HepG2 (cell line): Measurements from ENCODE around the gene C3orf22.

Source experiments
- PHF8 ChIP-seq: sonication (generic); formaldehyde crosslinking; IDR thresholded peaks from 2 replicates; pipeline ENCODE4 v1.5.0; 2020; ENCODE audit warnings: missing genetic modification reagents
- POLR2A ChIP-seq, 2 experiments: IDR thresholded peaks; 2 replicates each; pipeline ENCODE4 v1.6.1; 2011; ENCODE audit warnings: low read depth in 2 of 2, low read length in 2 of 2, mild to moderate bottlenecking in 1 of 2, moderate library complexity in 1 of 2; ENCODE audit not compliant: insufficient read depth in 1 of 2
- RBM22 ChIP-seq: fragments of 200-400 bp; formaldehyde crosslinking; optimal IDR thresholded peaks from 2 replicates; pipeline ENCODE3; 2017; ENCODE audit warnings: mild to moderate bottlenecking, low read length, moderate library complexity
- SP2 ChIP-seq: sonication (generic); formaldehyde crosslinking; IDR thresholded peaks from 2 replicates; pipeline ENCODE4 v1.5.1; 2020; ENCODE audit warnings: mild to moderate bottlenecking, missing genetic modification reagents
- ZSCAN30 ChIP-seq: sonication (generic); formaldehyde crosslinking; IDR thresholded peaks from 2 replicates; pipeline ENCODE4 v1.5.0; 2020; ENCODE audit warnings: mild to moderate bottlenecking, missing genetic modification reagents
- TF ChIP-seq, protein P1 (sequence below): sonication (generic); formaldehyde crosslinking; IDR thresholded peaks from 2 replicates; pipeline ENCODE4 v1.4.0; 2020; ENCODE audit warnings: missing genetic modification reagents
- TF ChIP-seq, protein P2 (sequence below): sonication (generic); formaldehyde crosslinking; IDR thresholded peaks from 2 replicates; pipeline ENCODE4 v1.8.1; 2022; ENCODE audit warnings: mild to moderate bottlenecking, missing genetic modification reagents

DNA sequence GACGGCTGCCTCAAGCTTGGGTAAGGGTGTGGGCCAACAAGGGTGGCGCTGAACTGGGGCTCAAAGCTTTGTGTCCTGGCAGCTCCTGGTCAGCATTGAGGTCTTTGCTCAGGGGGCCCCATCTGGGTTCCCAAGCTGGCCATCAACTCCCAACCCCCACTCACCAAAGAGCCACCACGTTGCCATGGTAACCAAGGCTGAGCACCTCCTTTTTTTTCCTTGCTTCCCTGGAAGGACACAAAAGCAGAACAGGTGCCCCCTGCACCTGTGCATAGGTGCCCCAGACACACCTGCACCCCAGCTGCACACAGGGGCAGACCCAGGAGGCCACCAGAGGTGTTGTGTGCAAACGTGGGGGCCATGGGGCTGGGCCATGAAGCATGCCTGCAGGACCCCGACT, 57.7 kb downstream of the C3orf22 start:
- TF ChIP-seq, protein P1, sequence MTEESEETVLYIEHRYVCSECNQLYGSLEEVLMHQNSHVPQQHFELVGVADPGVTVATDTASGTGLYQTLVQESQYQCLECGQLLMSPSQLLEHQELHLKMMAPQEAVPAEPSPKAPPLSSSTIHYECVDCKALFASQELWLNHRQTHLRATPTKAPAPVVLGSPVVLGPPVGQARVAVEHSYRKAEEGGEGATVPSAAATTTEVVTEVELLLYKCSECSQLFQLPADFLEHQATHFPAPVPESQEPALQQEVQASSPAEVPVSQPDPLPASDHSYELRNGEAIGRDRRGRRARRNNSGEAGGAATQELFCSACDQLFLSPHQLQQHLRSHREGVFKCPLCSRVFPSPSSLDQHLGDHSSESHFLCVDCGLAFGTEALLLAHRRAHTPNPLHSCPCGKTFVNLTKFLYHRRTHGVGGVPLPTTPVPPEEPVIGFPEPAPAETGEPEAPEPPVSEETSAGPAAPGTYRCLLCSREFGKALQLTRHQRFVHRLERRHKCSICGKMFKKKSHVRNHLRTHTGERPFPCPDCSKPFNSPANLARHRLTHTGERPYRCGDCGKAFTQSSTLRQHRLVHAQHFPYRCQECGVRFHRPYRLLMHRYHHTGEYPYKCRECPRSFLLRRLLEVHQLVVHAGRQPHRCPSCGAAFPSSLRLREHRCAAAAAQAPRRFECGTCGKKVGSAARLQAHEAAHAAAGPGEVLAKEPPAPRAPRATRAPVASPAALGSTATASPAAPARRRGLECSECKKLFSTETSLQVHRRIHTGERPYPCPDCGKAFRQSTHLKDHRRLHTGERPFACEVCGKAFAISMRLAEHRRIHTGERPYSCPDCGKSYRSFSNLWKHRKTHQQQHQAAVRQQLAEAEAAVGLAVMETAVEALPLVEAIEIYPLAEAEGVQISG (CRISPR knock-in tag) = no peak
- TF ChIP-seq POLR2A (IDR thresholded peaks at IDR 0.05; ENCODE audit: insufficient read depth in 1 of 2, low read depth in 2 of 2, low read length in 2 of 2) (no peak), PHF8 (CRISPR knock-in tag) (no peak), ZSCAN30 (CRISPR knock-in tag) (no peak), RBM22 (no peak), SP2 (CRISPR knock-in tag) (no peak)
- TF ChIP-seq, protein P2, sequence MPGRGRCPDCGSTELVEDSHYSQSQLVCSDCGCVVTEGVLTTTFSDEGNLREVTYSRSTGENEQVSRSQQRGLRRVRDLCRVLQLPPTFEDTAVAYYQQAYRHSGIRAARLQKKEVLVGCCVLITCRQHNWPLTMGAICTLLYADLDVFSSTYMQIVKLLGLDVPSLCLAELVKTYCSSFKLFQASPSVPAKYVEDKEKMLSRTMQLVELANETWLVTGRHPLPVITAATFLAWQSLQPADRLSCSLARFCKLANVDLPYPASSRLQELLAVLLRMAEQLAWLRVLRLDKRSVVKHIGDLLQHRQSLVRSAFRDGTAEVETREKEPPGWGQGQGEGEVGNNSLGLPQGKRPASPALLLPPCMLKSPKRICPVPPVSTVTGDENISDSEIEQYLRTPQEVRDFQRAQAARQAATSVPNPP (CRISPR knock-in tag) = no peak
